Prostate gland (tissue), 2 donors: ENCODE results near the gene ZHX3. TPM values are rescaled to one million over a fixed set of nuclear protein-coding genes. Genes with fewer than 3 reads are reported as not detected.

Experiments used
- DNase-seq: peaks from one replicate; pipeline ENCODE4 v3.0.0-alpha.2; 2019; ENCODE audit warnings: low spot score
- H3K27ac ChIP-seq, 2 donors: fragments of 200-600 bp; sonication (generic); 2 replicates each; pipeline ENCODE4 v1.5.1; 2017 to 2019
- H3K27me3 ChIP-seq: fragments of 200-600 bp; sonication (generic); replicated peaks from 2 replicates; pipeline ENCODE4 v1.5.1; 2019; ENCODE audit not compliant: insufficient read depth
- H3K36me3 ChIP-seq, 2 donors: fragments of 200-600 bp; sonication (generic); 1 replicate in 1 of 2; 2 replicates in 1 of 2; pipeline versions ENCODE4 v1.5.1 to v1.8.1; 2017 to 2019
- H3K4me1 ChIP-seq: fragments of 200-600 bp; sonication (generic); replicated peaks from 2 replicates; pipeline ENCODE4 v1.5.1; 2019
- H3K4me3 ChIP-seq, 2 donors: fragments of 200-600 bp; sonication (generic); 2 replicates each; pipeline ENCODE4 v1.5.1; 2017 to 2019
- H3K9me3 ChIP-seq: fragments of 200-600 bp; sonication (generic); 2 replicates; pipeline ENCODE4 v1.5.1; 2017
- POLR2A ChIP-seq: fragments of 450-650 bp; IDR thresholded peaks from one replicate; pipeline ENCODE4 v1.6.1; 2016; ENCODE audit warnings: antibody characterized with exemption, mild to moderate bottlenecking
- POLR2AphosphoS5 ChIP-seq: sonication (generic); formaldehyde crosslinking; IDR thresholded peaks from one replicate; pipeline ENCODE4 v1.6.1; 2017; ENCODE audit warnings: antibody characterized with exemption
- WGBS: methylation state at CpG from one replicate; pipeline ENCODE4 v1.1.5; 2018; 5-methylcytosine and 5-hydroxymethylcytosine counted together
- intact Hi-C: fragments of 100-400 bp; cut with DNase I; formaldehyde crosslinking; loops from one replicate; pipeline ENCODE4 v1.14.2; 2022
- total RNA-seq, 2 donors: library from RNA; depleted of rRNA; stranded (reverse); fragments of >200 nt; gene quantifications; one replicate each; pipeline ENCODE4 v1.1.0, GENCODE V29; 2016
- TF ChIP-seq, protein P1 (sequence below), 4 experiments: fragments of 200-600 bp in 2 of 4; fragments of 450-650 bp in 2 of 4; sonication (generic) in 2 of 4; IDR thresholded peaks; 1 replicate in 3 of 4; 2 replicates in 1 of 4; pipeline ENCODE4 v1.5.1; 2016 to 2019; ENCODE audit warnings: antibody characterized with exemption in 4 of 4, mild to moderate bottlenecking in 2 of 4, moderate library complexity in 2 of 4

ZHX3 gene, protein sequence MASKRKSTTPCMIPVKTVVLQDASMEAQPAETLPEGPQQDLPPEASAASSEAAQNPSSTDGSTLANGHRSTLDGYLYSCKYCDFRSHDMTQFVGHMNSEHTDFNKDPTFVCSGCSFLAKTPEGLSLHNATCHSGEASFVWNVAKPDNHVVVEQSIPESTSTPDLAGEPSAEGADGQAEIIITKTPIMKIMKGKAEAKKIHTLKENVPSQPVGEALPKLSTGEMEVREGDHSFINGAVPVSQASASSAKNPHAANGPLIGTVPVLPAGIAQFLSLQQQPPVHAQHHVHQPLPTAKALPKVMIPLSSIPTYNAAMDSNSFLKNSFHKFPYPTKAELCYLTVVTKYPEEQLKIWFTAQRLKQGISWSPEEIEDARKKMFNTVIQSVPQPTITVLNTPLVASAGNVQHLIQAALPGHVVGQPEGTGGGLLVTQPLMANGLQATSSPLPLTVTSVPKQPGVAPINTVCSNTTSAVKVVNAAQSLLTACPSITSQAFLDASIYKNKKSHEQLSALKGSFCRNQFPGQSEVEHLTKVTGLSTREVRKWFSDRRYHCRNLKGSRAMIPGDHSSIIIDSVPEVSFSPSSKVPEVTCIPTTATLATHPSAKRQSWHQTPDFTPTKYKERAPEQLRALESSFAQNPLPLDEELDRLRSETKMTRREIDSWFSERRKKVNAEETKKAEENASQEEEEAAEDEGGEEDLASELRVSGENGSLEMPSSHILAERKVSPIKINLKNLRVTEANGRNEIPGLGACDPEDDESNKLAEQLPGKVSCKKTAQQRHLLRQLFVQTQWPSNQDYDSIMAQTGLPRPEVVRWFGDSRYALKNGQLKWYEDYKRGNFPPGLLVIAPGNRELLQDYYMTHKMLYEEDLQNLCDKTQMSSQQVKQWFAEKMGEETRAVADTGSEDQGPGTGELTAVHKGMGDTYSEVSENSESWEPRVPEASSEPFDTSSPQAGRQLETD
- total RNA-seq: 10 to 100 TPM; 24.9 to 42.6 TPM

DNA sequence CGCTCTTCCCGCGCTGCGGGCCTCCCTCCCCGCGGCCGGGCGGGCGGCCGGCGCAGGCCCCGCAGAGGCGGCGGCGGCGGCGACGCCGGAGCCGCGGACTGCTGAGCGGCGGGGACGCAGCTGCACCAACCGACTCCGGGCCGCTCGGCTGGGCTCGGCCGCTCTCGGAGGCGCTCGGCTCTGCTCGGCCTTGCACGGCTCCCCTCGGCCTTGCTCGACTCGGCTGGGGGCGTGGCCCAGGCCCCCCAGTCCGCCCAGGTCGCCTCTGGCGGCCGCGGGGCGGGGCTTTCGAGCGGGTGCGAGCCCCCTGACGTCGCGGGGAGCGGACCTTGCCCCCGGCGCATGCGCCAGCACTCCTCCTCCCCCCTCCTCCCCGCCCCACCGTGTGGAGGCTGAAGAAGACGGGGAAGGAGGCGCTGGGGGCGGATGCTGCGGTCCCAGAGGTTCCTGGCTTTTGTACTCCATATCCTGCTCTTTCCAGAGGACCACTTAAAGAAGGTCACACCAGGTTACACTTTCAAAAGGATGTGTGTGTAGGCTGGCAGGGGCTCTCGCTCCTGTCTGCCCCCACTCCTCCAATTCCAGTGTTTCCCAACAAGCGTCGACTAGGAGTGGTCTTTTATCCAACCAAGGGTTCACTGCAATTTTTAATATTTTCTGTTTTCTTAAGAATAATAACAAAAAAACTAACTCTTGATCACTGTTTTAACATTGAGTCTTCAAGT is at the start of gene ZHX3:
ZHX3 (minus strand) TSS at position 186 of the 725 bp plus-strand sequence. CDS start 112,815 bp downstream, outside the sequence.
- peak; percentile 92 for DNase-seq
- Histone ChIP-seq H3K27me3 (no peaks in the 10 kb centered on the region), H3K4me3 (peak within 1 kb of the TSS; percentile 66 to 75), H3K4me1 (no peaks in the 10 kb centered on the region), H3K9me3 (no peaks in the 10 kb centered on the region), H3K36me3 (no peaks in the 10 kb centered on the region), H3K27ac (peak within 1 kb of the TSS; percentile 59 to 76)
- under 1% methylated on average over 51 of the region's 64 CpGs for WGBS
- intact Hi-C loops: loop anchor here (2.0 kb wide), 1 partner anchor 69 kb away; no protein-coding TSS in a partner anchor
- TF ChIP-seq POLR2AphosphoS5: peak; percentile 85
- TF ChIP-seq, protein P1, sequence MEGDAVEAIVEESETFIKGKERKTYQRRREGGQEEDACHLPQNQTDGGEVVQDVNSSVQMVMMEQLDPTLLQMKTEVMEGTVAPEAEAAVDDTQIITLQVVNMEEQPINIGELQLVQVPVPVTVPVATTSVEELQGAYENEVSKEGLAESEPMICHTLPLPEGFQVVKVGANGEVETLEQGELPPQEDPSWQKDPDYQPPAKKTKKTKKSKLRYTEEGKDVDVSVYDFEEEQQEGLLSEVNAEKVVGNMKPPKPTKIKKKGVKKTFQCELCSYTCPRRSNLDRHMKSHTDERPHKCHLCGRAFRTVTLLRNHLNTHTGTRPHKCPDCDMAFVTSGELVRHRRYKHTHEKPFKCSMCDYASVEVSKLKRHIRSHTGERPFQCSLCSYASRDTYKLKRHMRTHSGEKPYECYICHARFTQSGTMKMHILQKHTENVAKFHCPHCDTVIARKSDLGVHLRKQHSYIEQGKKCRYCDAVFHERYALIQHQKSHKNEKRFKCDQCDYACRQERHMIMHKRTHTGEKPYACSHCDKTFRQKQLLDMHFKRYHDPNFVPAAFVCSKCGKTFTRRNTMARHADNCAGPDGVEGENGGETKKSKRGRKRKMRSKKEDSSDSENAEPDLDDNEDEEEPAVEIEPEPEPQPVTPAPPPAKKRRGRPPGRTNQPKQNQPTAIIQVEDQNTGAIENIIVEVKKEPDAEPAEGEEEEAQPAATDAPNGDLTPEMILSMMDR (IDR thresholded peaks at IDR 0.05): peak in 2 of 4 experiments; percentile 4 to 7
- TF ChIP-seq POLR2A: peak; percentile 58

DNA sequence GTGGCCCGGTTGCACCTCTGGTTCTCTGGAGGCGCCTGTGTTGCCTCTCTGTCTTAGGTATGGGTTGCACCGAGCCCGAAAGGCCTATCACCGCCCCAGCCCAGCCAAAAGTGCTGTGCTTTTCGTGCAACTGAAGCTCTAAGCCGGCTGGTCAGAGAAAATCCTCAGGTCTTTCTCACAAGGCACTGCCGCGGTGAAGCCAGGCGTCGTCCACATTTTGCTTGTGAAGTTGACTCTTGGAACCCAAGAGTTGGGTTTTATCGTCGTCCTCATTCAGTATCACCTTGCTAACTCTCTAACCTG is 49.8 kb upstream of the ZHX3 start:
- WGBS: 81% methylated on average over 13 of the region's 13 CpGs
- H3K4me3 ChIP-seq: no peak overlapping the region
- H3K36me3 ChIP-seq: no peaks in the 10 kb centered on the region
- no peaks in the 10 kb centered on the region for H3K9me3 ChIP-seq
- no peaks in the 10 kb centered on the region for H3K4me1 ChIP-seq
- no peak for DNase-seq
- intact Hi-C loops: no loop called here
- no peaks in the 10 kb centered on the region for H3K27me3 ChIP-seq
- TF ChIP-seq POLR2AphosphoS5 (no peak), POLR2A (no peak)
- TF ChIP-seq, protein P1 (IDR thresholded peaks at IDR 0.05): no peak
- H3K27ac ChIP-seq: no peak overlapping the region

DNA sequence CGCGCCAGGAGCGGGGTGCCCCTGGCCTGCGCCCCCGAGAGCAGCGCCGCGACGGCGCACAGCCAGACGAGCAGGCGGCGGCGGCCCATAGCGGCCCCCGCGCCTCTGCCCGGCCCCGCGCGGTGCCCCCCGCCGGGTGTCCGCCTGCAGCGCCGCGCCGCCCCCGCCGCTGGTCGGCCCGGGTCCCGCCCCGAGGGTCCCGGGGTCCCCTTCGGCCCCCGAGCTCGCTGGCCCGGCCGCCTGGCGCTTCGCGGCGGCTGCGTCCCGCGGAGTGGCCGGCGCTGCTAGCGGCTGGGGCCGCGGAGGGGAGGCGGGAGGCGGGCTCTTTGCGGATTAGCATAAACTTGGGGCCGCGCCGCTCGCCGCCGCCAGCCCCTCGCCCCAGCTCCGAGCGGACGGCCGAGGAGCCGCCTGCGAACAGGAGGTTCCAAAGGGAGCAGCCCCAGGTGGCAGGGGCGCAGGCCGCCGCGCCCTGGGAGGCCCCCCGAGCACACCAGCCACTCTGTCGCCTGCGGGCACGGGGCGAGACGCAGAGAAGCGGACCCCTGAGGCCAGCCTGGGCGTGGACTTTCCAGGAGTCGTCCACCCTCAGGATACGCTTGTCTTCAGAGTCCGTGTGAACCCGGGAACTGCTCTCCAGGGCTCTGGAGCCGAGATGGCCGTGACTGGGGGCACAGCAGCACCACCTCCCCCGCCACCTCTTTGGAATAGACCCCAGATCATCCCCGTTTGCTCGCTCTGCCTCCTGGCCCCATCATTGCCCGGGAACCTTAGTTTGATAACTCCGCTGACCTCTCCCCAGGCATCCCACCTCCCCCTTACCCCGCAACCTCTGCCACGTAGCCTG is 49.2 kb upstream of the ZHX3 start, which contains the start of gene EMILIN3:
EMILIN3 (minus strand) TSS at position 273 of the 847 bp plus-strand sequence; CDS start at position 89, 184 bp downstream.
- 52% methylated on average over 15 of the region's 93 CpGs for WGBS
- Histone ChIP-seq H3K27ac (peak within 1 kb of the TSS in 1 of 2 donors; percentile 33), H3K9me3 (no peaks in the 10 kb centered on the region), H3K36me3 (no peaks in the 10 kb centered on the region), H3K4me1 (no peaks in the 10 kb centered on the region), H3K27me3 (no peaks in the 10 kb centered on the region), H3K4me3 (peak within 1 kb of the TSS; percentile 33 to 44)
- DNase-seq: no peak
- intact Hi-C loops: no loop called here
- TF ChIP-seq POLR2AphosphoS5: no peak
- no peak for TF ChIP-seq POLR2A
- TF ChIP-seq, protein P1 (IDR thresholded peaks at IDR 0.05): no peak
